Measurements from ENCODE around the gene BFSP2.

GRCh38 chr3:133366921-133367320 lies 32.9 kb upstream of the BFSP2 start:
- TF ChIP-seq CTCF (conservative IDR thresholded peaks at IDR 0.05; ENCODE audit: low read length) (no peak), EZH2phosphoT487 (IDR thresholded peaks at IDR 0.05; ENCODE audit: borderline replicate concordance) (no peak)
